Memory B cell (primary cell): Measurements from ENCODE around the gene TAF4B.
A peak's percentile ranks its signal among the peaks of the same experiment; 100 is the strongest.
"Not testable (repeated sequence)": the region's sequence is repeated elsewhere in the genome, so short reads cannot be mapped to it uniquely, and the experiment has no call there.

Source experiments
- ATAC-seq: fragments of 150-1000 bp; cut with Tn5 transposase; 2 replicates; pipeline ENCODE4 v1.10.0; 2021; ENCODE audit warnings: low read depth, mild to moderate bottlenecking, moderate library complexity
- DNase-seq, 2 donors: peaks; one replicate each; pipeline ENCODE4 v3.0.0; 2022; ENCODE audit warnings: low spot score in 2 of 2
- H3K27ac Mint-ChIP-seq: one replicate; pipeline ENCODE4 v1.8.0; 2022; ENCODE audit warnings: mild to moderate bottlenecking, moderate library complexity, mixed read lengths
- H3K27me3 Mint-ChIP-seq: one replicate; pipeline ENCODE4 v1.8.0; 2022; ENCODE audit warnings: mixed read lengths
- H3K36me3 Mint-ChIP-seq: one replicate; pipeline ENCODE4 v1.8.0; 2022; ENCODE audit warnings: mild to moderate bottlenecking, mixed read lengths
- H3K4me1 Mint-ChIP-seq: one replicate; pipeline ENCODE4 v1.8.0; 2022; ENCODE audit warnings: mixed read lengths
- H3K4me3 Mint-ChIP-seq: one replicate; pipeline ENCODE4 v1.8.0; 2022; ENCODE audit warnings: mild to moderate bottlenecking, moderate library complexity, mixed read lengths
- H3K9me3 Mint-ChIP-seq: one replicate; pipeline ENCODE4 v1.8.0; 2022; ENCODE audit warnings: mixed read lengths

Gene TAF4B

DNA sequence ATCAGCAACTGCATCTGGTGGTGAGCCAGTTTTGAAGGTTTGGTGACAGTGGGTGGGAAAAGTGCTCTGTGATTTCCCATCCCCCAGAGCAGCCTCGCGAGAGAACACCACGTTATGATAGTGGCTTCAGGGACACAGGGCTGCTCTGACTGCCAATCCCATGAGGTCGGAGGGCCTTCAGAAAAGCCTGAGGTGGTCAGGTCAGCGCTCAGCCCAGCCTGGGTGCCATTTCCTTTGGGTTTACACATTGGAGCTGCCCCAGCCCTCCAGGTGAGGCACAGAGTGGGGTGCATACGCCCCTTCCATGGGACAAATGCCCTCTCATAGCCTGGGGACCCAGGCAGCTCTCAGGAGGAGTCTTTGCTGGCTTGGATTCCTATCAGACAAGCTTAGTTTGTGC is 195.3 kb downstream of the TAF4B start:
- Mint-ChIP-seq H3K4me3 (no peak overlapping the region), H3K27me3 (no peaks in the 10 kb centered on the region), H3K27ac (no peak overlapping the region), H3K9me3 (no peaks in the 10 kb centered on the region), H3K36me3 (no peaks in the 10 kb centered on the region), H3K4me1 (peaks cover 2% of the 10 kb centered on the region)
- ATAC-seq, result no peak
- DNase-seq, result no peak

- ATAC-seq, result no peak
- no peaks in the 10 kb centered on the region for H3K27me3 Mint-ChIP-seq
- no peak overlapping the region for H3K27ac Mint-ChIP-seq
- no peaks in the 10 kb centered on the region for H3K9me3 Mint-ChIP-seq
- H3K4me1 Mint-ChIP-seq, result peaks cover 2% of the 10 kb centered on the region
- H3K36me3 Mint-ChIP-seq, result no peaks in the 10 kb centered on the region
- no peak overlapping the region for H3K4me3 Mint-ChIP-seq
- no peak for DNase-seq
These were observed 195.7 kb downstream of the TAF4B start for GRCh38 chr18:26421931-26422330.

GRCh38 chr18:26422472-26423162 is 196.4 kb downstream of the TAF4B start:
- H3K9me3 Mint-ChIP-seq, result no peaks in the 10 kb centered on the region
- H3K27ac Mint-ChIP-seq, result no peak overlapping the region
- no peak overlapping the region for H3K4me3 Mint-ChIP-seq
- no peak for ATAC-seq
- peaks cover 2% of the 10 kb centered on the region for H3K4me1 Mint-ChIP-seq
- no peaks in the 10 kb centered on the region for H3K27me3 Mint-ChIP-seq
- no peaks in the 10 kb centered on the region for H3K36me3 Mint-ChIP-seq
- no peak for DNase-seq

DNA sequence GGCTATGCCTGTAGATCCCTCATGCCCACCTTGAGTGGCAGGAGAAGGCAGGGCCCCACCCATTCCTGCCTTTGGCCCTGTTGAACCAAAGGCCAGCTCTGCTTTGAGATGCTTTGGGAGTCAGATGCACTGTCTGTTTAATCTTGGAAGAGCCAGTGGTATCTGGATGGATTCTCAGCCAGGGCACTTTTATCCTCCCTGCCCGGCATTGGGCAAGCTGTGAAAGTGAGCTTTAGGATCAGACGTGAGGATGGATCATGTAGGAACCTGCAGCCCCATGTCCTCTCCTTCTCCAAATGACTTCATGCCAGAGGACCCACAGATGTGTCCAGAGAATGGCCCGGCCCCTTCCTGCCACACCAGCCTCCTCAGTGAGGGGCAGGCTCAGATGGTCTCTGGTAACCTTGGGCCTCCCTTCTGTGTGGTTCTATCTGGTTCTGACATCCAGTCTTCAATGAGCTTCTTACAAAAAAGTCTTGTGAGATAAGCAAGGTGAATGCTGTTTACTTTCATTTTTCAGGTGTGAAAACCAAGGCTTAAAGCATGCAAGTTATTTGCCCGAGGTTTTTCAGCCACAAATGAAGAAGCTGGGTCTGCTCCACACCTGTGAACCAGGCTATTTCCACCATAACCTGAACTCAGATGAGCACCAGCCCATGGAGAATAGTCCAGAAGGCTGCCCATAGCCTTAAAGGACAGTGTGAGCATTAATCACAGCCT is 198.3 kb downstream of the TAF4B start:
- H3K9me3 Mint-ChIP-seq, result no peaks in the 10 kb centered on the region
- no peaks in the 10 kb centered on the region for H3K27me3 Mint-ChIP-seq
- H3K27ac Mint-ChIP-seq, result no peak overlapping the region
- peaks cover 5% of the 10 kb centered on the region for H3K4me1 Mint-ChIP-seq
- no peaks in the 10 kb centered on the region for H3K36me3 Mint-ChIP-seq
- no peak overlapping the region for H3K4me3 Mint-ChIP-seq
- ATAC-seq (no peak), DNase-seq (no peak)

- H3K27me3 Mint-ChIP-seq, result no peaks in the 10 kb centered on the region
- DNase-seq (no peak), ATAC-seq (no peak)
- no peaks in the 10 kb centered on the region for H3K36me3 Mint-ChIP-seq
- no peak overlapping the region for H3K4me3 Mint-ChIP-seq
- no peak overlapping the region for H3K27ac Mint-ChIP-seq
- H3K4me1 Mint-ChIP-seq, result peaks cover 5% of the 10 kb centered on the region
- no peaks in the 10 kb centered on the region for H3K9me3 Mint-ChIP-seq
These were observed 198.9 kb downstream of the TAF4B start for GRCh38 chr18:26425148-26425531.

DNA sequence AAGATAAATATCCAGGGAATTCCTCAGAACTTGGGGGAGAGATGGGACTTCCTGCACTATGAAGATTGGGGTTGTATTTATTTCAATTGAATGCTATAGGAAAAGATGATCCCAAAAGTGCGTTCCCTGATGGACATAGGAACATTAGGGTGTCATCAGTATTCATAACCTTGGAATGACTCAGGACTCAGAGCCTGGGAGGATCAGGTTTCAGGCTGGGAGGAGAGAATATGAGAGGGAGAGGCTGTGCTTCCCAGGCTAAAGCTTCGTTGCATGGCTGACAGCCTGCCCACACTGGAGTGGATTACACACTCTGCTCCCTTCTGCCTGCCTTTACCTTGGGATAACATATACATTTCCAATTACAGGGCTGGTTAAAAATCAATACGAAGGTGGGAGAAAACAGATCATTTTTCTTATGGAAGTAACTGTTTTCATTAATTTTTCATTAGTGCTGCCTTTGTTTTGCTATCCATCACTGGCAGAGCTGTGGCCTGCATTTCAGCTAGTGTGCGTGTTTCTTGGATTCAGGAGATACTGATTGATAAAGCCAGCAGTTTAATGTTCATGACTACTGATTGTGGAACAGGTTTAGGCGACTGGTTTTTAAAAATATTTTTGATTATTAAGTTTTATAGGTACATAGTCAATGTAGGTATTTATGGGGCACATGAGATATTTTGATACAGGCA is 203.4 kb downstream of the TAF4B start:
- ATAC-seq, result no peak
- H3K9me3 Mint-ChIP-seq, result peaks cover 7% of the 10 kb centered on the region
- peaks cover 2% of the 10 kb centered on the region for H3K27me3 Mint-ChIP-seq
- peaks cover 2% of the 10 kb centered on the region for H3K36me3 Mint-ChIP-seq
- H3K4me3 Mint-ChIP-seq, result no peak overlapping the region
- H3K27ac Mint-ChIP-seq, result no peak overlapping the region
- H3K4me1 Mint-ChIP-seq, result peaks cover 3% of the 10 kb centered on the region
- DNase-seq, result no peak

DNA sequence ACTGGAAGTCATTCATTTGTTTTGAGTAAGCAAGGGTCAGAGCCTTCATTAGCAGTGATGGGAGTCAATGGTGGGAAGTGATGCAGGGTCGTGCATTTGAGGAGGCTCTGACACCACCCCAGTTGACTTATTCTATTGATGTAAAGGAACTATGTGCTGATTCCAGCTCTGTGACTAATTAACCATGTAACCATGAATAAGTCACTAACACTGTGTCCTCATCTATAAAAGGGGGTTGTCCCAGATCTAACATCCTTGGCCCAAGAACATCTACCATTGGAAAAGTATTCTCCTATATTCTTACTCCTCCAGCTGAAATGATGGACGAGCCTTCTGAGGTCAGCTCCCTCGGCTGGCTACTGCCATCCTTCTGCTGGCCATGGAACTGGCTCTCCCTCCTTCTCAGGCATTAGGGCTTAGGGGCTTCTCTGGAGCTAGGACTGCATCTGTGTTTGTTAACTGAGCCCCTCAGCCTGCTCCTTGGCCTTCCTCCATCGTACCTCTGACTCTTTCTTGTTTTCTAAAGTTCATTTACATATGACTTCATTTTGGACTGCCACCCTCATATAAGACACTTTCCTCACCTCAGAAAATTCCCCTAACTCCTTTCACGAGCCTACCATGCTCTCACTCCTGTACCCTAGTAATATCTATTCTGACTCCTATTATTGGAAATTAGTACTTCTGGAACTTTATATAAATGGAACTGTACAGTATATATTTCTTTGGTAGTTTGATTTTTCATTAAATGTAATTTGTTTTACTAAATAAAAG is 206.6 kb downstream of the TAF4B start:
- DNase-seq, result no peak

DNA sequence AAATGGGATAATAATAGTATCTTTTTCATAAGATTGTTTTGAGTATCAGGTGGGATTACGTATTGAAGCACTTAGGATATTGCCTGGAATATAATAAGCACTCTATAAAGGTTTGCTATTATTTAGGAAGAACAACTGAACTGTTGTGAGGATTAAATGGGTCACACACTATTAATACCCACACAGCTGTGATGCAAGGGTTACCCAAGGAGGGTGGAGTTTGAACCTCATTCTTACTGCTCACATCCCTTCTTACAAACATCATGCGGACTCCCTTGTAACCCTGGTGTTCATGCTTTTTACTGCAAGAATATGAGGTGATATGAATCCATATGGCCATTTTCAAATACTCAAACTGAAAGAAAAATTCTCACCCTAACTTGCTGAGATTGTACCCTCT is 208.6 kb downstream of the TAF4B start:
- Mint-ChIP-seq H3K36me3 (peaks cover 2% of the 10 kb centered on the region), H3K4me1 (peaks cover 5% of the 10 kb centered on the region), H3K4me3 (no peak overlapping the region), H3K27me3 (peaks cover 14% of the 10 kb centered on the region), H3K27ac (no peak overlapping the region), H3K9me3 (peaks cover 7% of the 10 kb centered on the region)
- ATAC-seq, result no peak
- DNase-seq, result no peak

More for the DNA sequence above, 206.6 kb downstream of the TAF4B start:
- H3K27me3 Mint-ChIP-seq, result peaks cover 9% of the 10 kb centered on the region
- peaks cover 7% of the 10 kb centered on the region for H3K9me3 Mint-ChIP-seq
- no peak overlapping the region for H3K27ac Mint-ChIP-seq
- ATAC-seq, result no peak
- peaks cover 3% of the 10 kb centered on the region for H3K4me1 Mint-ChIP-seq
- no peak overlapping the region for H3K4me3 Mint-ChIP-seq
- H3K36me3 Mint-ChIP-seq, result peaks cover 2% of the 10 kb centered on the region

- Mint-ChIP-seq H3K4me3 (no peak overlapping the region), H3K36me3 (peaks cover 2% of the 10 kb centered on the region), H3K27me3 (peaks cover 14% of the 10 kb centered on the region), H3K4me1 (peaks cover 5% of the 10 kb centered on the region), H3K9me3 (peaks cover 5% of the 10 kb centered on the region), H3K27ac (no peak overlapping the region)
- no peak for DNase-seq
- ATAC-seq, result no peak
These were observed 209.3 kb downstream of the TAF4B start for GRCh38 chr18:26435415-26436095.

GRCh38 chr18:26436176-26437051 is 210.2 kb downstream of the TAF4B start:
- H3K4me3 Mint-ChIP-seq, result no peak overlapping the region
- H3K9me3 Mint-ChIP-seq, result peaks cover 2% of the 10 kb centered on the region
- ATAC-seq, result no peak
- no peaks in the 10 kb centered on the region for H3K36me3 Mint-ChIP-seq
- H3K4me1 Mint-ChIP-seq, result peaks cover 5% of the 10 kb centered on the region
- no peak overlapping the region for H3K27ac Mint-ChIP-seq
- DNase-seq, result no peak
- peaks cover 12% of the 10 kb centered on the region for H3K27me3 Mint-ChIP-seq

- H3K4me3 Mint-ChIP-seq, DNase-seq, H3K27ac Mint-ChIP-seq, H3K36me3 Mint-ChIP-seq, H3K9me3 Mint-ChIP-seq, H3K4me1 Mint-ChIP-seq, ATAC-seq: not testable (repeated sequence)
- peaks cover 13% of the 10 kb centered on the region for H3K27me3 Mint-ChIP-seq
These were observed 211.4 kb downstream of the TAF4B start for GRCh38 chr18:26437634-26438033.

DNA sequence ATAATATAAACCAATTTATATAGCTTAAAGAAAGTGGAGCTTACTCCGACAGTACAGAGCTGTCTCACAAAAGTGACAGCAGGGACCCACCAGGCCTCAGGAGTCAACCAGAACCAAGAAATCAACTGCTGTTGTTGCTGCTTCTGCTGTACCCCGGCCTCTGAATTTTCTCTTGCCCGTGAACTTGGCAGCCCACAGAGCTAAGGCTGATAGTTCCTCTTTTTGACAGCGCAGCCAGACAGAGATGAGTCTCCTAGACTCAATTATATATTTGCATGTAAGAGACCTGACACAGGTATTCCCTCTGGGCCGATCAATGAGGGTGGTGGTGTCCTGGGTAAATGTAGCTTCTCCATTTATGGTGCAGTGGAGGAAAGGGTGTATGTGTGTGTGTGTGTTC is 212.7 kb downstream of the TAF4B start:
- ATAC-seq, result peak; percentile 99
- H3K4me1 Mint-ChIP-seq, result peaks cover 5% of the 10 kb centered on the region
- no peak overlapping the region for H3K27ac Mint-ChIP-seq
- H3K9me3 Mint-ChIP-seq, result peaks cover under 1% of the 10 kb centered on the region
- no peaks in the 10 kb centered on the region for H3K36me3 Mint-ChIP-seq
- H3K4me3 Mint-ChIP-seq, result no peak overlapping the region
- peaks cover 13% of the 10 kb centered on the region for H3K27me3 Mint-ChIP-seq
- DNase-seq, result peak; percentile 25 to 55

GRCh38 chr18:26439537-26439936 is 213.3 kb downstream of the TAF4B start:
- Mint-ChIP-seq H3K27ac (no peak overlapping the region), H3K4me1 (peaks cover 5% of the 10 kb centered on the region), H3K36me3 (no peaks in the 10 kb centered on the region), H3K9me3 (no peaks in the 10 kb centered on the region), H3K27me3 (peaks cover 13% of the 10 kb centered on the region), H3K4me3 (no peak overlapping the region)
- no peak for DNase-seq
- no peak for ATAC-seq
